NCI-H82 treated with DMSO at 0.1 percent for 48 hours (cell line): ENCODE measurements around the gene SORL1-AS1.
"Not testable (repeated sequence)": the region's sequence is repeated elsewhere in the genome, so short reads cannot be mapped to it uniquely, and the experiment has no call there.

Experiments used
- DNase-seq: peaks from one replicate; lab custom pipeline; 2025; ENCODE audit not compliant: unreplicated experiment; lab: John Stamatoyannopoulos, UW

Gene SORL1-AS1

DNA sequence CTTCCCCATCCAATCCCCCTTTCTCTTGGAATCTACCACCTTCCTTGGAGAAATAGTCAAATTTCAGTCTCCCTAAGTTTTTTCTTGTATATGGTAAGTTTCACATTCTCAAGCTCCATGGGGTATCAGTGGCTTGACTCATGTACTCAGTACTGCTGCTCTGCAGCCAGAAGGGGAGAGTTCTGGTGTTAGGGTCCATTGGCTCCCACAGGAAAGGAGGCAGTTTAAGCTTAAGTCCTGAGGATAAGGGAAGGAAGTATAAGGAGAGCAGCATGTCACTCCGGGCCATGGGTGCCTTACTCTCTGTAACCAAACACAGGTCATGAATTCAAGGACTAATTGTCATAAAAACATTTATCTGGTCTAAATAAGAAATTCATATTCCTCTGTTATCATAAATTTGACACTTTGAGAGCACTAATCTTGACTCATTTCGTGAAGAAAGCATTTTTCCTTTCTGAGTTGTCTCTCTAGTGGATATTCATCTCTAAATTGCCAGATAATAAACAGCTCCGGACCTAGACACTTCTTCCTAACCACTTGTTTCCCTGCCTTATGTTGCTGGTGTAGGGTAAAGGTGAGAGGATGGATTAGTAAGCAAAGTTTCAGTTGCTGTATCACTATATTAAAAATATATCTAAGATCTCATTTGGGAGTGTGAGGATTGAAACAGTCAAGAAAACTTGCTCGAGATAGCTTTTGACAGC, 20.8 kb downstream of the SORL1-AS1 start:
- no peak for DNase-seq

DNA sequence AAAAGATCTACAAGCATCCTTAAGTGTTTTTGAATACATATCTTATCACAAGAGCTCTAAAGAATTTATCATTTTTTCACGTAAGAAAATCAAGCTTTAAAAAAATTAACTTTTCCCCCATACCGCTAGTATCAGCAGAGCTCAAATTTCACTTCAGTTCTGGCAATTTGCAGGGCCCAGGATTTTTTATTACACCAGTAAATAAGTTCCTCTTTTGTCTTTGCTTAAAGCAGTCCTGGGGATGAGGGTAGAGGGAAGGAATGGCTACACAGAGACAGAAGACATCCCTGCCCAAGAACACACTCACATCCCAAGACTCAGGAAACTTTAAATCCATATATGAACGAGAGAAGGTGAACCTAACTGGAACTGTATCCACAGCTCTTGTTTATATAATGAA, 23.2 kb downstream of the SORL1-AS1 start:
- no peak for DNase-seq

DNA sequence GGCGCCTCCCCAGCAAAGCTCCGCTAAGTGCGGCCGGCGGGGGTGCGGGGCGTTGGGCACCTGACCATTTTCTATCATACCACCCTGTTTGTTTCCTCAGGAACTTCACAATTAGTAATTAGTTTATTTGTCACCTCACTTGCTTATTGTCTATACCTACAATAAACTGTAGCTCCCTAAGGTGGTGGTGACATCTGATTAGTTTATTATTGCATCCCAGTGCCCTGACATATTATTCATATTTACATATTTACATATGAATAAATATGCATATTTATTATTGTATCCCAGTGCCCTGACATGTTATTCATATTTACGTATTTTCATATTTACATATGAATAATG, 25.4 kb downstream of the SORL1-AS1 start:
- no peak for DNase-seq

DNA sequence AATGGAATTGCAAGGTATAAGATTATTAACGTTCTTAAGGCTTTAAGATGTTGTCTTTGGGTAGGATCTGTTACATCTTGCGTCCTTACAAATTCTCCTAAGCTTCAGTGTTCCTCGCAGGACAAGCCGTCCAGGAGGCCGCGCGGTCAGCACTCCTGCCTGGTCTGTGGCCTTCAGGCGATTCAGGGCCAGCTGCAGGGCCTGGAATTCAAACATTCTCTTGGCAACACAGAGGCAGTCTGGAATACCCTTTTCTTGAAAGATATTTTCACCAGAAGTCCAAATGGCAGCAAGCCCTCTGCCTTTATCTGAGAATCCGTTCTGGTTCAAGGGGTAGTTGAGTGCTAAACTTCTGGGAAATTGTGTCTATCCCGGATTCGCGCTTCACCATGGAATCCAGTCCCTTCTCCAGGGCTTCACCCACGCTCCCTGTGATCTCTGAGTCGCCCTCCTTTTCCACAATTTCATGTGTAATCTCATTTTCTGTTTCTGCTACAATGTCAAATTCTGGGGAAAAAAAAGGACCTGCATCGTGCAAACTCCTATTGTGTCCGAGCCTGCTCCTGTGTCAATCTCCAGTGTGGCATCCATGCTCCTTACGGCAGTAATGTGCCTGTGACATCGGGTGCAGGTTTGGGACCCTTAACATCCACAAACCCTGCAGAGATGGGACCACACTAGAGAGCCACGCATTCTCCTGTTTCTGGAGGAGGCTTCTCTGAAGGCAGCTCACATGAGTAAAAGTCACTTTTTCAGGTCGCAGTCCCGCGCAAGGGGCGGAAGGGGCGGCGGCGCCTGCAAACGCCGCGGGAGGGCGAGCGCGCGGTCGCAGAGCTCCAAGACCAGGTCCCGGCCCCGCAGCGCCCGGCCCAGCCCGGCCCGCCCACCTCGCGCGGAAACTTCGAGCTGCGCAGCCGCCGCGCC, 26.0 kb downstream of the SORL1-AS1 start:
- DNase-seq = no peak

DNA sequence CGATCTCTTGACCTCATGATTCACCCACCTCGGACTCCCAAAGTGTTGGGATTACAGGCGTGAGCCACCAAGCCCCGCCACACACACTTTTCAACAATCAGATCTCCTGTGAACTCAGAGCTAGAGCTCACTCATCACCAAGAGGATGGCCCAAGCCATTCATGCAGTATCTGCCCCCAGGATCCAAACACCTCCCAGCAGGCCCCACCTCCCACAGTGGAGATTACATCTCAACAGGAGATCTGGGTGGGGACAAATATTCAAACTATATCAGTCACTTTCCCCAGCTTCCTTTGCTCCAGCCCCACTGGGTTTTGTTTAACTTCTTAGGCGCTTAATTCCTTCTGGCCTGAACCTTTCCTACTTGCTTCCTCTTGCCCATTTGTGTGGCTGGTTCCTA, 26.9 kb downstream of the SORL1-AS1 start:
- no peak for DNase-seq

DNA sequence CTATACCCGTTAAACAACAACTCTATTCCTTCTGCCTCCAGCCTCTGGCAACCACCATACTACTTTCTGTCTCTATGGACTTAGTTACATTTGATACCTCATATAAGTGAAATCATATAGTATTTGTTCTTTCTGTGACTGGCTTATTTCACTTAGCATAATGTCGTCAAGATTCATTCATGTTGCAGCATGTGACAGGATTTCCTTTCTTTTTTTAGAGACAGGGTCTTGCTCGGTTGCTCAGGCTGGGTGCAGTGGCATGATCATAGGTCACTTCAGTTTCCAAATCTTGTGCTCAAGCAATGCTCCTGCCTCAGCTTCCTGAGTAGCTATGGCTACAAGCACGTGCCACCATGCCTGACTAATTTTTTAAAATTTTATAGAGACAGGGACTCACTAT, 30.1 kb downstream of the SORL1-AS1 start:
- no peak for DNase-seq

DNA sequence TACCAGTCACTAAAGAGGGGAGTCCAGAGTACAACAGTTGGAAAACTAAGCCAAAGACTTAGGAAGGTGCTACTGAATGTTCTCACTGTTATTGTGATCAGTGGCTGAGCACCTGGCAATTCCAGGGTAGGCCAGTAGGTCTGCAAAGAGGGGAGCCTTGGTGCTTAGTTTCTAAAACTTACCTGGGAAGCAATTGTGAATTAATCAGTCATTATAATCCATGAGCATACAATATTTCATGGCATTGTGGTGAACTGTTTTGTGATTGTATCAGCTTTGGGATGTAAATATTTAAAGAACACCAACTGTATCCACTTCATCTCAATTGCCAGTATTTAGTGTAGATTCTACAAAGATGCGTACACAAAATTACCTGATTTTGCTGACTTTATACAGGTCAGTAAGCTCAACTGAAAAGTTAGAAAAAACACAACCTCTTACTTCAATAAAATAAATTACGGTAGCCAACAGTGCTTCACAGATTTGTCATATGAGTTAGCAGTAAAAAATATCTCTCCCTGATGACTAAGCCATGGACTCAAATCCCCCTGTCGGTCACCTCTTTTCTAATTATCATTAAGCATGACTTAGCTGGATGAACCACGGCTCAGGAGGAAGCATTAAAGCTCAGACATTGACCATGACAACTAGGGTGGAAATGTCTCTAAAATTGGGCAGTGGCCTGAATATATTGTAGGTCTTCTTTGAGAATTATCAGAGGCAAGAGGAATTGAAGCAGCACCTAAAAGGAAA, 31.4 kb downstream of the SORL1-AS1 start:
- no peak for DNase-seq

DNA sequence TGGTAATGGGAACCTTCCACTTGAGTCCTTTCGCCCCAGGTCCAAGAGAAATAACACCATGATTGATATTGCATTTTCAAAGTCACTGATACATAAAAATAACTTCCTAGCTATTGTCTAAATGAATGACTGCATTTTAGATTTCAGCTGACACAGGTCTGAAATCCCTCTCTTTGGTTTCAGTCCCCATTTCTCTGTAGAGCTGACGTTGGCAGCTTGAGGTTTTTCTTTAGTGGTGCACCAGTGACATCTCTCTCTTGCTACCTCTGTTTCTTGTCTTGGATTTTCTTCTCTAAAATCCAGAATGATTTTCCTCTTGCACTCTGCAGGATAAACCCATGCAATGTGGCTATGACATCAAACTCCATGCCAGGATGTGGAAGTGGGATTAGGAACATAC, 32.4 kb downstream of the SORL1-AS1 start:
- no peak for DNase-seq

DNA sequence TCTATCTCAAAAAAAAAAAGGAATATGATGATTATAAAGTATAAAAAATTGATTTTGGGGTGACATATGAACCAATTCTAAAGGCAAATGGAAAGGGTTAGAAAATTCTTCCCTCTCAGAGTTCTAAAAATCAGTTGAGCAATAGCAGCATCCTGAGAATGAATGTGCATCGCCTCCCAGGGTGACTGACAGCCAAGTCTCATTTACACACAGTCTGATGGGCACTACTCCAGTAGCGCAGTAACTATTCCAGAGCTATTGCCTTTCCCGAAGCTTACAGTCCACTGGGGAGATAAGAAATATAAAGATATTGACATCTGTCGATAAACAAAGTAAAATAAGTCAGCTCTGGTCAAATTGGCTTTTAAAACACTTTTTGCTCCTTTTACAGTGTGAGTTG, 32.9 kb downstream of the SORL1-AS1 start:
- DNase-seq = no peak

DNA sequence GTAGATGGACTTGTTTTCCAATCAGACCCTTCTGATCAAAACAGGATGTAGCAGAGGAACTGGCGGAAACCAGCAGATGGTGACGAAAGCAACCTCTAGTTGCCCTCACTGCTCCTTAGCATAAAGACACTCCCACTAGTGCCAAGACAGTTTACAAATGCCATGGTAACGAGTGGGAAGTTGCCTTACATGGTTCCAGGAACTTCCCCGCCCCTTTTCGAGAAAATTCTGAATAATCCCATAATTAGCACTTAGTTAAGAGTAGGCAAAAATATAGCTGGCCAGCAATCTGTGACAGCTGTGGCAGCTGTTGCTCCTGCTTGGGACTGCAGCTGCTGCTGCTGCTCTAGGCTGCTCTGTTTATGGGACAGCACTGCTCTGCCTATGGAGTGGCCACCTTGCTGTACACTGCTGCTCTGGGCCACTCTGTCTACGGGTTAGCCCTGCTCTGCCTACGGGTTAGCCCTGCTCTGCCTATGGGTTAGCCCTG, 34.1 kb downstream of the SORL1-AS1 start:
- DNase-seq = no peak

DNA sequence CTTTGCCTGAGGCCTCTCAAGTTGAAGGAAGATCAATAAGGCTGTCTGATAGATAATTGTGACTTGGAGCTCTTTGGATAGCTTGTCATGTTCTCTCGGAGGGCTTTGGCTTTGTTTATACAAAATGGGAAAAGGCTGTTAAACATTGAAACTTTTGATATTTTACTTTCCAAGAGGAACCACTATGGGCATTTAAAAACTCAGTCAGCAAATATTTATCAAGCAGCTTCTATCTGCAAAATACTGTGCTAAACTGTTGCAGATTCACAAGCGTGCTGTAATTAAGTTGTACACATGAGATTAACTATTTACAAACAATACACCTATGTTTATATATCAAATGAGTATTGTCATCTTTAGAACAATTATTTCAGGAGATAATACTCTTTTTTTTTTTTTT, 35.2 kb downstream of the SORL1-AS1 start:
- no peak for DNase-seq

DNA sequence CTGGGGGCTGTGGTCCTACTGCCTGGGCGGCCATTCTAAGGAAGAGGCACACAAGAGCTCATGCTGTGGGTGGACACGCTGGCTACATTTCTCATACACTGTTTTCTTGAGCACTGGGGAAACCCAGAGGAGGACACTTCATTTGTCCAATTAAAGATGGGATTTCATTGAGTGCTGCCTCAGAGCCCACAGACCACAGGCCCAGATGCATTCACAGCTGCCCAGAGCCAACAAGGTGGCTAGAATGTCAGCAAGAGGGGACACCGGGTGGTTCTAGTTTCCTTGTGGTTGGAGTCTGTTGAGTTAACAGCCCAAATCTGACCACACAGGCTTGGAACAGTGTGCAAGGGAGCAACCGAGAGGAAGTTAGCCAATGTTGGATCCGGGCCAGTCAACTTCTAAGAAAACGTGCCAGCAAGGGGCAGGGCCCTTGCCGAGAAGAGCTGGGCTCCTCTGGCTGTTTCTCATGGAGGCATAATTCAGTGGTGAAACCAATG, 35.7 kb downstream of the SORL1-AS1 start:
- DNase-seq = no peak

DNA sequence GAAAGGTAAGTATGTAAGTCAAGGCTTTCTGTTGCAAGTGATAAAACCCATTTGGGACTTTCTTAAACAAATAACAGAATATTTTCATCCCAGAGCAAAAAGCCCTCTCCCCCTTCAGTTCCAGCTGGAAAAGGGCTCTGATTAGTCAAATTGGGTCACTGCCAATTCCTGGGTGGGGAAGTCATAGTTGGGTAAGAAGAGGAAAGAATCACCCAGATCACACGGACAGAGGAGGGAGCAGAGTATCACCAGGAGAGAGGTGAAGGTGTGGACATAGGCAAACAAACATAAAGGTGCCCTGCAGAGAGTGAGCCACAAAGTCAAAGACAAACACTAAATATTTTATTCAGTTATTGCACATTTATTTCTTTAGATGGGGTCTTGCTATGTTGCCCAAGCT, 36.9 kb downstream of the SORL1-AS1 start:
- no peak for DNase-seq

DNA sequence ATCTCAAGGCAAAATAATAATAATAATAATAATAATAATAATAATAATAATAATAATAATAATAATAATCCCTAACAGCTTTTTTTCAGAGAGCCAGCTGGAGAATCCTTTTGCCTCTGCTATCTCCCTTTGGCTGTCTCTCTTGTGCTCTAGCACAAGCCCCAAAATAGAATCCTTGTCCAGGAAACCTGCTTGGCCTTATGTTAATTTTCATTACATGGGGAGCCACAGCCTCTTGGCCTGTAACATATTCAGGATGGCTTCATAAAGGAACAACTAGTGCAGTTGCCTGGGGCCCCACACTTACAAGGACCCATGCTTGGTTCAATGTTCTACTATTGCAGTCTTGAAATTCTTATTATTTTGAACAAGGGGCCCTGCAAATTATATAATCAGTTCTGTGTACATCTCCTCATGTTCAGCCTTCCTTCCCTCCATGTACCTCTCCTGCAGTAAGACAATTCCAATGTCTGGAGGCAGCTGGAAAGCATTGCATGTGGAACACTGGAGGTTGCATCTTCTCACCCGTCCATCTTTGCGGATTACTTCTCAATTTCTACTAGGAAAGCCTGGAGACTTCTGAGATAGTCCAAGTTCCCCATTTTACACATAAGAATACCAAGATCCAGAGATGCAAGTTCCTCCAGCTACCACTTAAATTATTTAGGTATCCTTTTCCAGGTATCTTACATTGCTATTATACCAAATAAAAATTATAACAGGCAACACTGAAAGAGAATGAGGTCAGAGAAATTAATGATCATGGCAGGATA, 38.4 kb downstream of the SORL1-AS1 start:
- DNase-seq = no peak

DNA sequence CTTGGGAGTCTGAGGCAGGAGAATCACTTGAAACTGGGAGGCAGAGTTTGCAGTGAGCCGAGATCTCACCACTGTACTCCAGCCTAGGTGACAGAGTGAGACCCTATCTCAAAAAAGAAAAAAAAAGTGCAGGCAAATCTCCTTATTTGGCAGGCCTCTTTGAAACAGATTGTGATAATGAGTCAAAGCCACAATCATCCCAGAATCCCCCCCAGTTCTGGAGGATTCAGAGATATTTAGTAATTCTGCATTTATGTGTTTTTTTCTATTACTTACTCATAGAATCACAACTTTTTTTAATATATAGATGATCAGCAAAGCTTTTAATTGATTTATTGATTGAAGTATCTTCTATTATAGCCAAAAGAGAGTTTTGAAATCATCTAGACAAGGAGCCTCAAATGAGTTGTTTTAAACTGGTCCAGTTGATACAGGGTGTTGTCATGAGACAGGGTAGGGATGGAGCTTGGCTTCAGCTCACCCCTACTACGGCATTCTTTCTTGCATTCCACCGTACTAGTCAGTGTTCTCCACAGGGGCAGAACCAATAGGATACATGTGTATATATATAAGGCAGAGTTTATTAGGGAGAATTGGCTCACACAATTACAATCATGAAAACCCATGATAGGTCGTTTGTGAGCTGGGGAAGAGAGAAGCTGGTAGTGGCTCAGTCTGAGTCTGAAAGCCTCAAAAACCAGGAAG, 39.9 kb downstream of the SORL1-AS1 start:
- DNase-seq = no peak

DNA sequence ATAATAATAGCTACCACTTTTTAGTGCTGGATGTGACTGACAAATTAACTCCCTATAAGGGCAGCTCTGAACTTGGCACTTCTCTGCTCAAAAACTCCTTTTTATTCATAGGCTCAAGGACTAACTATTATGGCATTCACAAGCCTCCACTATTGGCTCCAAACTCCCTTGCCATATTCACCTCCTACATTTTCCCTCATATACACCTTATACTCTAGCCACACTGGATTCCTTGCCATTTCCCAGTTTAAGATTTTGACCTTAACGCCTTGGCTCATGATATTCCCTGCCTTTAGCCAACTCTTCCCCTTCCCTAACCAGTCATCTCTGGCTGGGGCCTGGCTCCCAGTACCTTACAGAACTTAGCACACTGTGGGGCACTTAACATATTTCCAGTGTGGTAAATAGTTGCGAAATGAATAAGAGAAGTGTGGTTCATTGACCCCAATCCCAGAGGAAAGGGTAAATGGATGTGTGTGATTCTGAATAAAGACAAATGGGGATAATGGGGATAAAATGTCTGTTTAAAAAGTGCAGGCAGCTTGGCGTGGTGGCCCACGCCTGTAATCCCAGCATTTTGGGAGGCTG, 40.7 kb downstream of the SORL1-AS1 start:
- DNase-seq = no peak

DNA sequence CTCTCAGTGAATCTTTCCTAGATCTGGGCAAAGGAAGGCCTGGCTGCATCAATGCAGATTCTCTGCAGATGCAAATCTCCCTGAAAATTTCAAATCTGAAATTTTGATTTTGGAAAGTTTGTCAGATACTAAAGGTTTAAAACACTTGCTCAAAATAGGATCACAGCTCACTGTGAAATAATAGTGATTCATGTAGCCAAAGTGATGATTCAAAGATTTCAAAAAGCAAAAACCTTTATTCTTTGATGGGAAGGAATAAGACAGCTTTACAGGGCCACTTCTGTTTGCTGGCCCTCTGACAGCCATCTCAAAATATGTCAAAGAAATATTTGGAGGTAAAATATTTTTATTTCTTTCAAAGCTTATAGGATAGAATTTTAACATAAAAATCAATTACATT, 41.4 kb downstream of the SORL1-AS1 start:
- not testable (repeated sequence) for DNase-seq

DNA sequence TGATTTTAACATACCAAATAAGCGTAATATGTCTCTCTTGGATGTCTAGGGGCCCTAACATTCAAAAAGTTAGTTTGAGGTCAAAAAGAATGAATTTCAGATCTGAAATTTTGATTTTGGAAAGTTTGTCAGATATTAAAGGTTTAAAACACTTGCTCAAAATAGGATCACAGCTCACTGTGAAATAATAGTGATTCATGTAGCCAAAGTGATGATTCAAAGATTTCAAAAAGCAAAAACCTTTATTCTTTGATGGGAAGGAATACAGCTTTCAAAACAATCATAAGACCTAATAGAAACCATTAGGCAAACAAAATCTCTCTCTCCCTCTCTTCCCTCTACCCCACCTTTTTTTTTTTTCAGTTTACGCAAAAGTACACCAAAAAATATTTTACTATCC, 42.7 kb downstream of the SORL1-AS1 start:
- DNase-seq = not testable (repeated sequence)

DNA sequence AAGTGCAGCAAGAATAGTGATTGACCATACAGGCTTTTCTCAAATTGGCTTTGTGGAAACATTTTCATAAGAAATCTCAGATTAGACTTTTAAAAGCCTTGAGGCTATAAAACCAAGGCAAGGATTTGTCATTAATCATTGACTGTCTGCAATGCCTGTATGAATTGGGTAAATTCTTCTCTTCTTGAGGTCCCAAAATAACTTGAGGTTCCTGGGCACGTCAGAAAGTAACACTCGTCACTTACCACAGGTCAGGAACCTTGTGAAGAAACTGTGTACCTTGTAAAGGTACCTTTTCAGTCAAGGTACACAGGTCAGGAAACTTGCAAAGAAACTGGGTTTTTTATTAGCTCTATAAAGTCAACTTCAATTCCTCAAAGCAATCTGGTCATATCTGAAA, 43.9 kb downstream of the SORL1-AS1 start:
- DNase-seq = no peak

DNA sequence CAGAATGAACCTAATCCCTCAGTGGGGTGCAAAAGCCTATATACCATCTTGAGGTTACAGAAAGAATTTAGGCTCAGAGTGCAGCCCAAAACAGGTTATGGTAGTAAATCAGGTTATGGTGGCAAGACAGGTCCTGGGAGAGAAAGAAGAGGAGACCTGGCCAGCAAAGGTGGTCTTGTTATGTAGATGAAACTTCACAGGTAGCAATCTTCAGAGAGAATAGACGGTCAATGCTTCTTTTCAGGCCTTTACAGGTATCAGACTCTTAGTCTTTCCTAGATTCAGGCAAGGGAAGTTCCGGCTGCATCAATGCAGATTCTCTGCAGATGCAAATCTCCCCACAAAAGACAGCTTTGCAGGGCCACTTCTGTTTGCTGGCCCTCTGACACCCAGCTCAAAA, 46.5 kb downstream of the SORL1-AS1 start:
- DNase-seq = no peak
